GM19025 (cell line): ENCODE measurements around the gene PRPF4.
A peak's percentile ranks its signal among the peaks of the same experiment; 100 is the strongest.

Source experiments
- ATAC-seq: cut with Tn5 transposase; IDR thresholded peaks from one replicate; pipeline ENCODE4 v1.9.1; 2021; ENCODE audit warnings: mild to moderate bottlenecking, low read depth, moderate library complexity; ENCODE audit not compliant: unreplicated experiment

PRPF4 gene

DNA sequence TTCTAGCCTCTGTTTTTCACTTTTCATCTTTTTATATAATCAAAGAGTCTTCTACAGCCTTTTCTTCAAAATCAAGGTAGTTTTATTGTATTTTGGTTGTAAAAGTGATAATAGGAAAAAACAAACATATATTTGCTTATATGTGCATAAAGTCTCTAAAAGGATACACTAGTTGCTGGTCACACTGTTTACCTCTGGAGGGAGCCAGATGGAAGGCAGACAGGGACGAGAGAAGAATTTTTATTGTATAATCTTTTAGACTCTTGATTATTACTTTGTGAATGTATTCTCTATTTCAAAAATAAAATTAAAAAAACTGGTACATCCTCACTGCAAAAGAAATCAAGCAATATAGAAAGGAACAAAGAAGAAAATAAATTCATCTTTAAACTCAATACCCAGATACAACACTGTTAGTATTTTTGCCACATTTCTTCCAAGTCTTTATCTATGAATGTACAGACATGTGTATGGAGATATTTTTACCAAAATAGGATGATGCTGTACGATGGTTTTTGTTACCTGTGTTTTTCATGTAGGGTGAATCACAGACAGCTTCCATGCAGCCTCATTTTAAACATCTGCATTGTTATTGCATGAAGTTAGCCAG is 33.9 kb downstream of the PRPF4 start:
- ATAC-seq: no peak

DNA sequence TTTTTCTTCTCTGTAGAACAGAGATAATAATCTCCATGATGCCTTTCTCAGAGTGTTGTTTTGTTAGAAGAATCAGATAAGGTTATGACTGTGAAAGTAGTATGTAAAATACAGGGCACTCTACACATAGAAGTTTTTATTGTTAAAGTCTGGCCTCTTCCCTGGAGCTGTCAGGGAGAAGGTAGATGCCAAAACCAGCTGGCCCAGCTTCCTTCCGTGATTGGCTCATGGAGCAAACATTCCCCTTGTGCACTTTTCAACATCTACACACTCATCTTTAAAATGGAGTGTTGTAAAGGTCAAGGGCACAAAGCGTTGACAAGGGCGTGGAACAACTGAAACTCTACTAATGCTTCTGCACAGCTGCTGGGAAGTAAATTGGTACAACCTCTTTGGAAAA is 35.1 kb downstream of the PRPF4 start:
- ATAC-seq: no peak

DNA sequence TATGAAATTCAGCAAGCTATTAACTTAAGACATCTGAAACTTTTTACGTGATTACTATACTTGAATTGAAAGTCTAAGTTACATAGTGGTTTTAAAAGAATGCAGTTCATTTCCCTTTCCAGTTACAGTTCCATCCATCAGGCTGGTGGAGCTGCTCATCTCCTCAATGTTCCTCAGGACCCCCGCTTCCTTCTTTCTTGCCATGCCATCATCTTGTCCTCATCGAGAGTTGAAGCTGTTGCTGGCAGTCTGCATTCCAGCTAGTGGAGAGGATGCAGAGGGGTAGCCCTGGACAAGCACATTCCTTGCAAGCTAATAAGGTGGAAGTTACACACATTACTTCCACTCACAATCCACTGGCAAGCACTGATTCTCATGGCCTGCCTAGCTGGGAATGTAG is 36.5 kb downstream of the PRPF4 start:
- ATAC-seq: no peak

DNA sequence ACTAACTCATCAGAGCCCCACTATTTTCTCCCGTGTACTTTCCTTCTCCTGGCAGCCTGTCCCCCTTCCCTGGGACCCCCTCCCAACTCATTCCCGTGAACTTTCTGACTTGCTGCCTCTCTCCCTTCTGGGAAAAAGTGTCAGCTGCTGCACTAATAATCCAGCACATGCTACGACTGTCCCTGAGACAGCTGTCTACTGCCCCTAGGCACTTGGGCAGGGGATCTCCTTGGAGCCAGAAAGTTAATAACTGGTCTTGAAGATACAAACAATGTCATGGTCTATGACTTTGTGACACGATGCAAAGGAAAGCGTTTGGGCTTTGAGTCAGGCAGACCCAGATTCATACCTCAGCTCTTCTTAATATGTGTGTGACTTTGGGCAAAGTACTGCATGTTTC is 37.8 kb downstream of the PRPF4 start:
- ATAC-seq: no peak

DNA sequence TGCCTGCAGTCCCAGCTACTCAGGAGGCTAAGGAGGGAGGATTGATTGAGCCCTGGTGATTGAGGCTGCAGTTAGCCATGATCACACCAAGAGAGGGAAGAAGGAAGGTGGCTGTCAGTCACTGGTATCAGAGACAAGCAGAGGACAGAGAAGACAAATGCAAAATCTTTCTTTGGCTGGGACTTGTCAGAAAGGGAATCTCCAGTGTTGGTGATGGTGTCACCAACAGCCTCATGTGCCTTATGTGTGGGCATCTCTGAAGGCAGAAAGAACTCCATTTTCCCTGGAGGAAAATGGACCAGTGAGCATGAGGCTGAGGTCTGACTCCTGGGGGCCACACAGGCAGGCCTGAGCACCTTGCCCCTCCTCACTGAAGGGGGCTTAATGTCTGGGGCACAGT is 39.8 kb downstream of the PRPF4 start:
- no peak for ATAC-seq

DNA sequence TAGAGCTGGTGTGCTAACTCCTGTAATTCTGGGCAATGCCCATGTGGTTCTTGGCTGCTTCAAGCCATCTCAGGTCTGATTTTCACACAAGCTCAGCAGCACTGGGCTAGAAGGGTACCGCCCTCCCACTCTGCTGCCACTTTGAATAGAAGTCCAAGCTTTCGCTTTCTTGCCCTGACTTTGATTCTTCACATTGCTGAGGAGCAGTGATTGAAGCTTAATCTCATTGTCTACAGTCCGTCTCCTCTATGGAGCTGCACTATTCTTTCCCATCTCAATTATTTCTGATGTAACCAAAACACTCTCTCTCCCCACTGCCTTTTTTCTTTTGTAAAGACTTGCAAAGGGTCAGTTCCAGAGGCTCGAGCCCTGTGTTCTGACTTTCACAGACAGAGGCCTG is 40.6 kb downstream of the PRPF4 start:
- no peak for ATAC-seq

DNA sequence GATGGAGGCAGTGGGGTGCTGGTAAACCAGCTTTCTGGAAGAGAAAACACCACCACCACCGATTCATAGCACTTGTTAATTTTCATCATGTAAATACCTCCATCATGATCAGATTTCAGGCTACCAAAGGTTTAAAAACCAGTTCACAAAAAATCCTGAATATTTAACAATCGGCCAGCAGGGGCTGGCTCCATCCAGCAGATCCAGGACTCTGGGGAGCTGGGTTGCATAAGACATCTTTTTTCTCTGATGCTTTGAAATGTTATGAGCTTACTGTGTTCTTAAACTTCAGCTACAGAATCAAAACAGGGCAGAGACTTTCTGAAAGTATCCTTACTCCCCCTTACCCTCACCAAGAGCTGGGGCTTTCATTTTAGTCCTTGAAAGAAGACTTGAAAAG is 42.3 kb downstream of the PRPF4 start:
- ATAC-seq: no peak

DNA sequence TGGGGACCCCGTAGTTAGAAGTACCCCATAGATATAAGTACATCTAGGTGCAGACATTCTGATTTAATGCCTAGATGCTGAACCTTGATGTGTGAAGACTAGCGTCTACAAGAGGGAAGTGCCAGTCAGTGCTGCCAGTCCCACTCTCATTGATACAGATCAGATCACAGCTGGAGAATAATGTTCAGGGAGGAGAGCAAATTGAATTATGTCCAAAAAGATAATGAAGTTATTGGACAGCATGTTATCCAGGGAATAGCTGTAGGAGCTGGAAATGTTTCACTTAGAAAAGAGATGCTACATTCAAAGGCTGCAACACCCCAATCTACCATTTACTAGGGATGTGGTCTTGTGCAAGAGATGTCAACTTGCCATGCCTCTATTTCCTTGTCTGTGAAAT is 43.6 kb downstream of the PRPF4 start:
- no peak for ATAC-seq

DNA sequence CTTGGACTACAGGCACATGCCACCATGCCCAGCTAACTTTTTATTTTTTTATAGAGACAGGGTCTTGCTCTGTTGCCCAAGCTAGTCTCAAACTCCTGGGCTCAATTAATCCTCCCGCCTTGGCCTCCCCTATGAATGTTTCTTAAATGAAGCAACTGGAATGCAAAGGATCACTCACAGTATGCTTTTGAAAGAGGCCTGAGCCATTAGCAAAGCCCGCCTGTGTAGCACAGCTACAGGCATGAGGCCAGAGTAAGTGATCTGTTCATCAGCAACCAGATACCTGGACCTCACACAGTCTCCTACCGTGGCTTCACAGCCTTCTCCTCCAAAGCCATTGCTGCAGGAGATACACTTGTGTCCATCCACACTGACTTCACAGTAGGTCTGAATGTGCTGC is 44.6 kb downstream of the PRPF4 start:
- no peak for ATAC-seq

DNA sequence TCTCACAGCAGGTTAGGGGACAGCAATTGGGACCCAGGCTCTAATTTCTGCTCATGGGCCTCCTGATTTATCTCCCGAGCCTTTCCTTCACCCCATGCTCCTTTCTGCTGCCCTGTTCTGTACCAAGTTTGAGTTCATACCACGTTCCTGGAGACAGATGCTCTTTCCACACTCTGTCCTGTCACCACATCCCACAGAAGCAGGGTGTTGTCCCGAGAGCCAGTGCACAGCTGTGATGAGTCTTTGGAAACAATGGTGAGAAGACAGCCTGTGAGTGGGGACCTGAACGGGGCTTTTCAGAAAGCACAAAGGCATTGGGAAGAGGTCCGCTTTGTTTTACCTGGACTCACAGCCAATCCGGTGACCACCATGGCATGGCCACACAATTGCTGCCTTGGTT is 47.2 kb downstream of the PRPF4 start:
- no peak for ATAC-seq

DNA sequence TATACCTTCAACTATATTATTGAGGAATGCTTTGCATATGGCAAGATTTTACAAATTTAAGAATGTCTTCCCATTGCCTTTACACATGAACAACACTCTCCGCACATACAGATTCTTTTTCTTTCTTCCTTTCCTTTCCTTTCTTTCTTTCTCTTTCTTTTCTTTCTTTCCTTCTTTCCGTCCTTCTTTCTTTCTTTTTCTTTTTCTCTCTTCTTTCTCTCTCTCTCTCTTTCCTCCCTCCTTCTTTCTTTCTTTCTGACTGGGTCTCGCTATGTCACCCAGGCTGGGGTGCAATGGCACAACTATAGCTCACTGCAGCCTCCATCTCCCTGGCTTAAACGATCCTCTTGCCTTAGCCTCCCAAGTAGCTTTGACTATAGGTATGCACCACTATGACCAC is 50.8 kb downstream of the PRPF4 start:
- ATAC-seq: no peak

DNA sequence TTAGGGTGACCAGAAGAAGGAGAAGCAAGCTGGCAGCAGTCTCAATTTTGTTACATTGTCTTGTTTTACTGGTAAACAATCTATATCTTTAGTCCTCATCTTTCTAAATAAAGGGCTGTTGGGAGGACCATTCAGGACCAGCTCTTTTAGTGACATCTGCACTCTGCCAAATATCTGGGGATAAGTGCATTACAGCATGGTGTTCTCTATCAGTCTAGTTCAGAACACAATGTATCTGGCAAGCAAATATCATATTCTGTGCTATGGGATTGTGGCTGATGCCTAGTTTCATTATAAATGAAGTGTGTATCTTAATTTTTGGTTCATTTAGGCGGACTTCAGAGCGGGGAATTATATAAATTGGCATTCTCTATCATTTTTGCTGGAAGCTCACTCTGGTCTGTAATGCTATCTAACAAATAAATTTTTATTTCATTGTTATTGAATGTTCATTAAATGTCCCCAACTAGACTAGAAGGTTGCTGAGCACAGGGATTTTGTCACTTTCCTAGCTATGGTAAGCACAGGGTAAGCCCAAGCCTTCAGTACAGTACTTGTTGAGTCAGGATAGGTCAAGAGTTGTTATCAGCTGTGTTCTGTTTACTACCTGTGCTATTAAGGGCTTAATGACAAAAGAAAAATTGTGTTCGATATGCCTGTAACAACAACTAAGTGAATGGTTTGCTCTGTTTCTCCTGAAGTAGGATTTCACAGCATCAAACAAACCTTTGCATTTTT is 52.8 kb downstream of the PRPF4 start:
- no peak for ATAC-seq

DNA sequence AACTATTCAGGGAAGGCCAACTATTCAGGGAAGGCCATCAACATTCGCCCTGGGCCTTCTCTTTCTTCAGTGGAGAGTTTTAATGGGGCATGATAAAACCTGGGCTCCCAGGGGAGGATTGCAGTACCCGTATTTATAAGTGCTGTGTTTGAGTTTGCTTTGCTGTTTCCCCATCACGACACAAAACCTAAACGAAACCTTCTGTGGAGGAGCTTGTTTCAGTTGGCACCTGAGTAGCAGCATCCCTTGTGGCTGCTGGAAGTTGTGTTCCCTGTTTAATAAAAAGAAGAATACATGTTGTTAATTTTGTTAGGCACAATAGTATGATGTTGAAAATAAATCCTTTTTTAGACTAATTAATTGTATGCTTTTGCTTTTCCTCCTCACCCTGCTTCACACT is 56.3 kb downstream of the PRPF4 start:
- no peak for ATAC-seq

DNA sequence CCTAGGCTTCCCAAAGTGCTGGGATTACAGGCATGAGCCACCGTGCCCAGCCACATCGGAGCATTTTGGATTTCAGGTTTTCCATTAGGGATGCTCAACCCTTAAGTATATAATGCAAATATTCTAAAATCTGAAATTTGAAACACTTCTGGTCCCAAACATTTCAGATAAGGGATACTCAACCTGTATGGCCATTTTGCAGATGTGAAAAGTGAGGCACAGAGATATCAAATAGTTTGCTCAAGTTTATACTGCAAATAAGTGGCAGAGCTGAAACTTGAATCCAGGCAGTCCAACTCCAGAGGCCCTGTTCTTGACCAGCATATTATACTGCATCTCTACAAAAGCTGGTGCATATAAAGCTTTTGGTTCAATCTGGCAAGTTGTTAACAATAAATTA is 62.3 kb downstream of the PRPF4 start:
- ATAC-seq: no peak

DNA sequence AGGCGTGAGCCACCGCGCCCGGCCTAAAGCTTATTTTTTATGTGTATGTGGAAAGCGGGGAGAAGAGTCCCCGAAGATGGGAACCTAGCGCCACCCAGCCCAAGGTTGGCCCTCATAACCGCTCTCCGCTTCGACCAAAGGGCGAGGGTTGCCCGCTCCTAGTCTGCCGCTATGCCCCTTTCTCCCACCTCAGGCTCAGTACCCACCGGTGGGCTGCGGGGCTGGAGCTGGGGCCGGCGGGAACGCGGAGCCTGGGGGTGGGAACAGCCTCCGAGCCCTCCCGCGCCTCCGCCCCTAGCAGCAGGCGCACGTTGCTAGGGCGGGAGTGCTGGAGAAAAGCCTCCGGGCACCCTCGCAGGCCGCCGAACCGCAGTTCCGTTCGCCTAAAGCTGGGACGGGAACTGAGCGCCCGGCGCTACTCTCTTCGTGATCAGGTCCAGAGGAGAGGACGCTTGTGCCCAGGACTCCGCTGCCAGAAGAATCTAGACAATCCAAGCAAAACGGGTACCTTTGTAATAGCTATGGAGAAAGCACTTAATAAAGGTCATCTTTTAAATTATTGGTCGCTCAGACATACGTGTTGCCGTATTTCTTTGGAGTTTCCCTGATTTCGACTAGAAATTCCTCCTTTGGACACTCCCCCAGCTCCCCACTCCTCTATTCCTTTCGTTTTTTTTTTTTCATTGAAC is 64.7 kb downstream of the PRPF4 start, which contains the start of gene WDR31:
TSS of gene WDR31 (minus strand) at position 265 of the 689 bp plus-strand sequence. CDS start 8,253 bp downstream, outside the sequence.
- ATAC-seq: peak; percentile 97

DNA sequence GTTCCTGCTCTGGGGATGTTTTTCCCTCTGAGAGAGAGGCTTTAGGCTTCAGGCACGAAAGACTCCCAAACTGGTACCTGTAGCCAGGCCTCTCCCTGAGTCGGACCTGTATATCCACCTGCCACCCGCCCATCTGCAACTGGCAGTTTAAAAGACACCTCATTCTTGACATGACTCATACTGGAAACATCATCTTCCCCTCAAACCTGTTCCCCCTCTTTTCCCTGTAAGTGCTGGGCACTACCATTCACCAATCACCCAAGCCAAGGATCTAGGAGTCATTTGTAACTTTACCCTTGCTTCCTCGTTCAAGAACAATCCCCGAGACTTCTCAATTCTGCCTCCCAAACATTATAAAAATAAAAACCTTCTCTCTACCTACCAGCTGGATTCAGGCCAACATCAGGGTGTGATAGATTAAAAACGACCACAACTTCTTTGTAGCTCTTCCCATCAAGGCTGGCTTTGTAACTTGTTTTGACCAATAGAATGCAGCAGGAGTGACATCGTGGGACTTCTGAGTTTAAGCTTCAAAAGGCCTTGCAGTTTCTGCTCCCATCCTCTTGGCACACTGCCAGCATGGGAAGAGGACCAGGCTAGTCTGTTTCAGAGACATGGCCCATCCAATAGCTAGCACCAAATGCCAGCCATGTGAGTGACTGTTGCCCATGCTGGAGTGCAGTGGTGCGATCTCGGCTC is 66.4 kb downstream of the PRPF4 start:
- ATAC-seq: no peak
